HG03521 (cell line): ENCODE results near the gene AGAP1.
"Not testable (repeated sequence)": the region's sequence is repeated elsewhere in the genome, so short reads cannot be mapped to it uniquely, and the experiment has no call there.

Experiments
- ATAC-seq: cut with Tn5 transposase; IDR thresholded peaks from one replicate; pipeline ENCODE4 v1.9.1; 2021; ENCODE audit warnings: mild to moderate bottlenecking, moderate library complexity; ENCODE audit not compliant: unreplicated experiment

AGAP1 gene

DNA sequence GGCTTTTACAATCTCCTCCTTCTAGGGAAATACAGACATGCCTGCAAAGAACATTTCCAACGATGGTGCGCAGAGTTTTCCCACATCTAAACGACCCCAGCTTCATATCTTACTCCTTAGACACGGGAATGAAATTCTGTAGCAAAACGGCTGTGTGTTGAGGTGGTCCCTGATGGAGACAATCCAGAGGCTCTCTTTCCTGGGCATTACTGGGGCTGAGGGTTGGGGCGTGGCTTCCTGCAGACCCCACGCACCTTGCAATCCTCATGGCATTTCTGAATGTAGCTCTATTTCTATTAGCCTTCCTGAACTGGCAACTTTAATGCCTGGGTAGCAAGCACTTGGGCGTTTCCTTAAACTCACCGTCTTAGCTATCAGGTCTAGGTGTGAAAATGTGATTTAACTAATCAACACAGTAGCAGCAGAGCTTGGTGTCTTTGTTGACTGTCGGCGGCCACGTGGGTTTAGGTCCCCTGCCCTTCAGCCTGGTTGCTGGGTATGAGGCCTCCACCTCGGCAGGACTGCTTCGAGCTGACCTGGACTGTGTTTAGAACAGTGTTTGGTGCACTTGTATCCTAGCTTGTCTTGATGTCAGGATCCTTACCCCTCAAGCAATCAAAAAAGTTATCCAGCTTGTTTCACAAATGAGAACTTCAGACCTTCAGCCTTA is 431.5 kb downstream of the AGAP1 start:
- ATAC-seq = no peak

DNA sequence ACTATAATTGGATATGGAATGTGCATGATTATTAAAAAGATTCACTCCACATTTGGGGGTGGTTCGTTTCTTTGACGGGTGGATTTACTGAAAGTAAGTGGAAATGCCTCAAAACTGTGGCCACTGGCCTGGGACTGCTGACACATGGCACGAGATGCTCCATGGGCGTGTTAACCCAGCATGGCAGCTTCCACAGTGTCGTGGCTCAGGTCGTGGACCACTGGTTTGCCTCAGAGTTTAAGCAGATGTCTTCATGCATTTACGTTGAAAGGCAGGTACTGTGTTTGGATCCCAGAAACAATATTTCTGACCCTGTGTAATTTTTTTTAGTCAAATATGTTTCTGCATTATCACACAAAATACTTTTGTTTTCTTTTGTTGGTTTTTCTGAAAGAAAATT is 432.4 kb downstream of the AGAP1 start:
- no peak for ATAC-seq

DNA sequence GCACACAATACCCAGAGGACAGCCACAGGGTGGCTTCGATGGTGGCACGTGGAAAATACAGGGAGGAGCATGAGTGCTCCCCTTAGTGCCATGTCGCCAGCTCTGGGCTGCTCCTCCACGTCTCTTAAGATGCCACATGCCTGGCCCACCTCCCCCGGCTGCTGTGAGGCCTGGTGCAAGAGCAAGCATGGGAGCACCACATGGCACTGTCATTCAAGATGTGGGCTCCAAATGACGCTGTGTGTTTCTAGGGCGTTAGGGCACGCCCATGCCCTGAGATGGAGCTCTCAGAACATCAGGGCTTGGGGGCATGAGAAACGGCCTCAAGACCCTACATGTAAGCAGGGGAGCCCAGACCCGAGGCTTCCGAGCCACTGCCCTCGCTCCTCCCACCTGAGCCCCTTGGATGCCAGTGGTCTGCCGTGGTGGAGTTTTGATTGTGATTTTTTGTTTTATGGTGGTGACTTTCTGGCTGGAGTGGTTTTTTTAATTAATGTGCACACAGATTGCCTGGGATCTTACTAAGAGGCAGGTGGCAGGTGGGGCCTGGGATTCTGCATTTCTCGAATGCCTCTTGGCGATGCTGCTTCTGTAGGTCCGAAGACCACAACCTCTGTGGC is 435.0 kb downstream of the AGAP1 start:
- ATAC-seq = no peak

DNA sequence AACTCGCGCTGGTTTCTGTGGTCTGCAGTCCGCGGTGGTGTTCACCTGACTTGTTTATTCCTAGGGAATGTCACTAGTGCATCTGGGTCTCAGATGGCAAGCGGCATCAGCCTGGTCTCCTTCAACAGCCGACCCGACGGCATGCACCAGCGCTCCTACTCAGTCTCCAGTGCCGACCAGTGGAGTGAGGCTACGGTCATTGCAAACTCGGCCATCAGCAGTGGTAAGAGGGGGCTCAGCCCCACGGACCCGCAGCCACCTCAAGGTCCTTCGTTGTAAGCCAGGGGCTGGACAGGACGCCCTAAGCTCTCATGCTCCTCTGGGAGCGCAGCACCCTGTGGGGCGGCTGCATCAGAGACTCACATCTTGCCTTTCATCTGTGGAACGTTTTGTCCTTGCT is 436.9 kb downstream of the AGAP1 start:
- no peak for ATAC-seq

DNA sequence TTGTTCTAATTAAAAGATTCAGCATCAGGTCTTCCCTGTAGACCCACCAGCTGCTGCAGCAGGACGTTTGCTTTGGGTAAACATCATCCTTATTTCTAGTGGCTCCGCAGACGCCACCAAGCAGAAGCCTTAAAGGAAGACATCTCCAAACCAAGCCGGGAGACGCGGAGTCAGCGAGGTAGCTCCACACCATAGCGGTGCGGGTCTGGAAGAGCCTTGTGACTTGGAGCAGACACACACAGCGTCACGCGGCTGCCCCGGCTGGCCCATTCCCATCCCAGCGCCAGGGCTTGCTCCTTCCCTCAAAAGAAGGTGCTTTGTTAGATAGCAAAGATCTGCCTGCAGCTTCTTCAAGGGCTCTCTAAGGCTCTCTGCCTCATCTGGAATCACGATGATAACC is 437.8 kb downstream of the AGAP1 start:
- no peak for ATAC-seq

DNA sequence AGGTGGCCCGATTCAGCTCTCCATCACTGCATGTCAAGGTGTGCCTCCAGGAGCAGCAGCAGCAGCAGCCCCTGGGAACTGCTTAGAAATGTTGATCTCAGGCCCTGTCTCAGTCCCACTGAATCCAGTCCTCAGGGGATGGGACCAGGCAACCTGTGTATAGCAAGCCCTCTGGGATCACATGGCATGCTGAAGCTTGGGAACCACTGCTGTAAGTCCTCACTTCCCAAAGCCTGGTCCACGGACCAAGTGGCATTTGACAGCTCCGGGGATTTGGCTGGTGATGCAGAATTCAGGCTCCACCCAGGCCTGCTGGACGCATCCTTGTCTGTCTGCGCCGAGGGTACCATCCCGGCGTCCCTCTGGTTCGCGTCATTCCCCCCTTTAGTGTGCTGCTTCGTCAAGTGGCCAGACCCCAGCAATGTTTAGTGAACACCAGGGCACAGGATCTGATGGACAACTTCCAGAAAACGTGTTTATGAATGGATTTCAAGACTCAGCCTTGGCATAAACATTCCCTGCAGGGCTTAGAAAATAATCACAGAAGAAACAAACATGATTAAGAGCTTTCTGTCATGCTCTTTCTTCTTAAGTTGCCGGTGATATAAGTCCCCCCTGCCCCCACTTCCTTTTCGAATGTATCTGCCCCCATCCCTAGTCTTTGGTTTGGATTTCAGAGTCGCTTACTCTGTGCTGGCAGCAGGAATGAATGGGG is 440.4 kb downstream of the AGAP1 start:
- ATAC-seq = no peak

DNA sequence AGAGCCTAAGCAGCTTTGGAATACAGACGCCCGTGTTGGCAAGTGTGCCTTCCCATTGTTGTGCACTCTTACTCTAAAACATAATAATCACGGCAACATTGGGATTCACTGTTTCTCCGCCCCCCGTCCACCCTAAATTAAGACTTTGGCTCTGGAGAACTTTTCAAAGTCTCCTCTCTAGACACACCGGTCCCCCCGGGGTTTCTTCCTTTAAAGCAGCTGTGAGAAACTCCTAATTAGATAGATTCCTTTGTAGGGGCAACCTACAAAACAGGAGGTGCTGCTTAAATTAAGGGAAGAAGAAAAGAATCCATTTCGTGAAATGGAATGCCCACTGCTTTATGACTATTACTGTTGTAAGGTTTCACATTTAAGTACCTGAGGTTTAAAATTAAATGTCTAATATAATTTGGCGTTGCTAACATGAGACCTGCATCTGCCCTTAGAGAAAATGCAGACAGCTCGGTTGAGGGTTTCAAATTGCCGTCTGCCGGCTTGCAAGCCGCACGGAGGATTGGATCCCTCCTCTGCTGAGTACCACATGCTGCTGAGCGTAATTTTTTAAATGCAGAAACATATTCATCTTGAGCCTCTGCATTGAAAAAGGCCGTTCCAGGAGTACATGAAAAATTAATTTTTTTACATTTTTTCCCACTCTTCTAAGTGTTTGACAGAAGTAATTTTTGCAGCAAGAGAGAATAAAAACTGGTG is 441.1 kb downstream of the AGAP1 start:
- no peak for ATAC-seq

DNA sequence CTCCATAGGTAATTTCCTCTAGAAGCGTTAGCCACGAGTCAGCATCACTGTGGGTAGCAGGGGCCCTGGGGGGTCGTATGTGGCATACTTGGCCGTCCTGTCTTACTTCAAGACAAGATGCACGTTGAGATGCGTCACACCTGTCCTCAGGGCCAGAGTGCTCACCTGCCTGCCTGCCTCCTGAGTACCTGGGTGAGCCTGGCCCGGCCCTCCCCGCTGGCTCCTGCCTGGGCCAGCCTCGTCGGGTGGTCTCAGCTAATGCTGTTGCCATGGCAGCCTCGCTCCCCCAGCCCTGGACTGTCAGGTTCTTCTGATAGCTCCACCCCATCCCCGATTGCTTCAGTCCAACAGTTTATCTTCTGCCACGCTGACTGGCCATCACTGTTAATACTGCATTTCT is 441.9 kb downstream of the AGAP1 start:
- no peak for ATAC-seq

DNA sequence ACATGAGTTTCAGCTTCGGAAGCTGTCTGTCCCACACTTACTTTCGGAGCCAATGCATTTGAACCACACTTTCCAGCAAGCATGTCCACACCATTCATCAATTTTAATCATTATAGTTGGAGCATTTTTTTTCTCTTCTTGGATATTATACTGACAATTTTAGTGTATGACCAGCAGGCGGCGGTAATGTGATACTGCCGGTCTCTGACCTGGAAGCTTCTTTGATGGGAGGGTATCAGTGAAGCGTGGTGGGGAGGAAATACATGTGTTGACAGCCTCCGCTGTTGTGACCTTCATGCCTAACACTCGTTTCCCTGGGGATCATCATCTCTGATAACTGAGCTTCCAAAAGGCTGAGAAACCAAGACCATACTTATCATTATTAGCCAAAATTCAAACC is 442.6 kb downstream of the AGAP1 start:
- ATAC-seq = no peak

DNA sequence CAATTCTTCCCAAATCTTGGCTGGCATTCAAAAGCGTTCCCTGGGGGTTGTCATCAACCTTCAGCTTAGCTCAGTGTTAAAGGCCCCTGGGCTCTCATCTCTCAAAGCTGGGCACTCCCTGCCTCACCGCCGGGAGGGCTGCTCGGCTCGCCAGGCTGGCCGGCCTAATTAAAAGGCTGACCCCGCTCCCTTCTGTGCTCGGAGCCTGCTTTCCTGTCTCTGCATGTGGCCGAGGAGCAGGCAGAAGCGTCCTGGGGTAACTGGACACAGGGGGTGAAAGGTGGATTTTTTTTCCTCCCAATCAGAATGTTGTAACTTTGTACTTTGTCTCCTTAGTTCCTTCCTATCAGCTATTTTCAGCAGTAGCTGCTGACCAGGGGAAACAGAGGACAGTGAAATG is 443.2 kb downstream of the AGAP1 start:
- ATAC-seq = no peak

DNA sequence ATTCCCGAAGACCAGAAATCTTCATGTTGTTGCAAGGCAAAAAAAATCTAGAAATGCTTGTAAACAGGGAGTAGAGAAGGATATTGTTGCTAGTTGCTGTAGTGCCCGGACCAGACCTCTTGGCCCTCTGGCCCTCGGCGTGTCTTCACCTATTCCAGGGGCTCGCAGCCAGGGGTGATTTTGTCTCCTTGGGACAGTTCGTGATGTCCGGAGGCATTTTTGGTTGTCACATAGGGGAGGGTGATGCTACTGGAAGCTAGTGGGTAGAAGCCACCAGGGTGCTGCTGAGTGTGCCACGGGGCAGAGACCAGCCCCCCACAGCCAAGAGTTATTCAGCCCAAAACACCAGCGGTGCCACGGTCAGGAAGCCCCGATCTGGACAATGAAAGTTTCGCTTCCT is 443.7 kb downstream of the AGAP1 start:
- no peak for ATAC-seq

DNA sequence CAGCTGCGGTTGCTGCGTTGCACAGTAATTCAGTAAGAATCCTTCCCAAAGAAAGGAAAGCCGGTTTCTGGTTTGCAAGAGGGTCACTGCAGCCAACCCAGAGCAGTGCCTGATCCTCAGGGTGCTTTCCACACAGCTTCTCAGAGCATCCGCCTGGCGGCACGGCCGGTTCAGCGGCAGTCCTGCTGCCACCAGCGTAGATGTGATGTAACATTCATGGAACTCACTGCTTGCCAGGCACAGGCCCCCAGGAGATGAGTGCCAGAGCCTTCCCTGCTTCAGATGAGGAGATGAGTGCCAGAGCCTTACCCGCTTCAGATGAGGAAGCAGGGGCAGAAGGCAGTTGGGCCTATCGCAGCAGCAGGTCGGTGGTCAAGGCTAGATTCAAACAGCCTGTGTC is 444.1 kb downstream of the AGAP1 start:
- ATAC-seq = no peak

DNA sequence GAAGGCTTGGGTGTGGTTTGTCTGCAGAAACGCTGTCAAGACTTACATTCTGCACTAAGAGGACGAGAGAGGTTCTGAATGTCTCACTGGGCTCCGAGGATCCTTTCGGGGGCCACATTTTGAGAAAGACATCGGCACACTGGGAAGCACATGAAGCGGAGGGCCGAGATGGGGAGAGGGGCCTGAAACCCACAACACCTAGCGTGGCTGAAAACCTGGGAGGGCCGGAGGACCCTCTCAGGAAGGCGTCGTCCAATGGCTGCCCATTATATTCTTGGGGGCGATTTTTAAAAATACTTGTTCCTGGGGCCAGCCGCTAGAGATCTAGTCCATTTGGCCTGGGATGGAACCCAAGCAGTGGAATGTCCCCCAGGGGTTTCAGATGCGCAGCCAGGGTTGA is 444.8 kb downstream of the AGAP1 start:
- ATAC-seq = no peak

DNA sequence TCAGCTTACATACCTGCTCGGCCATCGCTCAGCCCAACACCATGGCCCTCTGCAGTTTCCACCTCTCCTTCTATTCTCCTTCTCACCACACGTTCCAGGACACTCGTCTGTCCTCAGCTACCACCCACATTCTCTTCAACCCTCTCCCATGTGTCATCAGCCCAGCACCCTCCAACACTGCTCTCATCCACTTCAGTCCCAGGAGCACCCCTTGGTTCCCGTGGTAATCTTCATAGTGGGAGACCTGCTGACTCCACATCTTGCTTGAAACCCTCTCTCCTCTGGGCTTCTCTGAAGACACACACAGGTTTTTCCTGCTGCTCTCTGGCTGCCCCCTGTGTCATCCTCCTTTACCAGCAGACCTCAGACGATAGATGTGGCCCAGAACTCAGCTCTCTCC is 445.6 kb downstream of the AGAP1 start:
- ATAC-seq = no peak

DNA sequence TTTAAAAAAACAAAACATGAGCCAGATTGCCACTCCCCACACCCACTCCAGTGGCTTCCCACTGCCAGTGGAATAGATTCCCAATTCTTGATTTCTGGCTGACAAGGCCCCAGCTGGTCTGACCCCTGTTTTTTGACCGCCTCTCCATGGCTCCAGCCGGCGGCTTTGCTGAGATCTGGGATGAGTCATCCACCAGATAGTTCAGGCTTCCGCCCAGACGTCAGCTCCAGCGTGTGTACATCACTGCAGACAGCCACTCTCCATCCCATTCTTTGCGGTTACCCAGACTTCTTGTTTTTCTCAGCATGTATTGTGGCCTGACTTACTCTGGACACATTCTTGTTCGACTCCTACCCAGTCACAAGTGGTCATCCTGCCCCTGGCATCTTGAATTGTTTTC is 446.5 kb downstream of the AGAP1 start:
- no peak for ATAC-seq

DNA sequence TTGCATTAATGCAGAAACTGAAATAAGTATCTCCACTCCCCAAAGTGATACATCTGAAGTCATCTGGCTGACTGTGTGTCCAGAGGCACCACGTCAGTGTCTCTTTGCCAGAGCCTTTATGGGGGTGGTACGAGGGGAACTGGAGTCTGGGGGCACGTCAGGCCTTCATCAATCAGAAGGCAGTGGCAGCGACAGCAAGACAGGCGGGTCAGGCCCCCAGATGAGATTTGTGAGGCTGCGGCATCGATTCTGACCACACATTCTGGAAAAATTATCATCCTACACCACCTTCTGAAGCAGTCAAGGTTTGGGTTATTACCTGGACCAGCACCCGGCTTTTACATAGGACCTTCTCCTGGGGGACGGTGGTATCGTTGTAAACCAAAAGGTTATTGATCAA is 450.7 kb downstream of the AGAP1 start:
- no peak for ATAC-seq

DNA sequence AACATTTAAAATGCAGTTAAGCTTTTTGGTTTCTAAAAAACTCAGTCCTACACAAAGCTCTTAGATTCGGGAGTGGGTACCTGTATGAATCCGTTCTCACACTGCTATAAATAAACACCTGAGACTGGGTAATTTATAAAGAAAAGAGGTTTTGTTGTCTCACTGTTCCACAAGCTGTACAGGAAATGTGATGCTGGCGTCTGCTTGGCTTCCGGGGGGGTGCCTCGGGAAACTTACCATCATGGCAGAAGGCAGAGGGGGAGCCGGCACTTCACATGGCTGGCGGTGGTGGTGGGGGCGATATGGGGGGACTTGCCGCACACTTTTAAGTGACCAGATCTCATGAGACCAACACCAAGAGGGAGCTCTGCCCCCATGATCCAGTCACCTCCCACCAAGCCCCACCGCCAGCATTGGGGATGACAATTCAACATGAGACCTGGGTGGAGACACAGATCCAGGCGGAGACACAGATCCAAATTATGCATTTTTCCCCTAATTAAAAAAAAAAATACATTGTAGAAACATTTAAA is 451.8 kb downstream of the AGAP1 start:
- ATAC-seq = no peak

DNA sequence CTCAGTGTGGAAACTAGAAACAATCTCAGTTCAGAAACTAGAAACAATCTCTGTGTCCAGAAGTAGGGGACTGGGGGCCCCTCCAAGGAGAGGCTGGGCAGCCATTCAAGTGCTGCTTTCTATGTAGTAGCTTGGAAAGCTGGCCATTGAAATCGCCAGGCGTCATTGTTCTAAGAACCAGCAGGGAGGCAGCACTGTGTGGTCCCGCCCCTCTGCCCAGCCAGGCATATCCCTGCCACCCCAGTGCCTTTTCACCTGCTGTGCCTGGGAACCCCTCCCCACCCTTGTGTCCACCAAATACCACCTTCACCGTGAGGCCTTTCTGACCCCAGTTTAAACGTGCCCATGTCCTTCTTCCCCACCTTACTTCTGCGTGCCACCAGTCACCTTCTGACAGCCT is 452.7 kb downstream of the AGAP1 start:
- ATAC-seq = no peak

DNA sequence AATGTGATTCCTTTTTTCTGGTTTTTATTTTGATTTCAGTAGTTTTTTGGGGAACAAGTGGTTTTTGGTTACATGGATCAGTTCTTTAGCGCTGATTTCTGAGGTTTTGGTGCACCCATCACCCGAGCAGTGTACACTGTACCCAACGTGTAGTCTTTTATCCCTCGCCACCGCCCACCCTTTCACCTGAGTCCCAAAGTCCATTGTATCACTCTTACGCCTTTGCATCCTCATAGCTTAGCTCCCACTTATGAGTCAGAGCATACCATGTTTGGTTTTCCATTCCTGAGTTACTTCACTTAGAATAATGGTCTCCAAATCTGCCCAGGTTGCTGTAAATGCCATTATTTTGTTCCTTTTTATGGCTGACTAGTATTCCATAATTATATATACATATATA is 453.2 kb downstream of the AGAP1 start:
- not testable (repeated sequence) for ATAC-seq

DNA sequence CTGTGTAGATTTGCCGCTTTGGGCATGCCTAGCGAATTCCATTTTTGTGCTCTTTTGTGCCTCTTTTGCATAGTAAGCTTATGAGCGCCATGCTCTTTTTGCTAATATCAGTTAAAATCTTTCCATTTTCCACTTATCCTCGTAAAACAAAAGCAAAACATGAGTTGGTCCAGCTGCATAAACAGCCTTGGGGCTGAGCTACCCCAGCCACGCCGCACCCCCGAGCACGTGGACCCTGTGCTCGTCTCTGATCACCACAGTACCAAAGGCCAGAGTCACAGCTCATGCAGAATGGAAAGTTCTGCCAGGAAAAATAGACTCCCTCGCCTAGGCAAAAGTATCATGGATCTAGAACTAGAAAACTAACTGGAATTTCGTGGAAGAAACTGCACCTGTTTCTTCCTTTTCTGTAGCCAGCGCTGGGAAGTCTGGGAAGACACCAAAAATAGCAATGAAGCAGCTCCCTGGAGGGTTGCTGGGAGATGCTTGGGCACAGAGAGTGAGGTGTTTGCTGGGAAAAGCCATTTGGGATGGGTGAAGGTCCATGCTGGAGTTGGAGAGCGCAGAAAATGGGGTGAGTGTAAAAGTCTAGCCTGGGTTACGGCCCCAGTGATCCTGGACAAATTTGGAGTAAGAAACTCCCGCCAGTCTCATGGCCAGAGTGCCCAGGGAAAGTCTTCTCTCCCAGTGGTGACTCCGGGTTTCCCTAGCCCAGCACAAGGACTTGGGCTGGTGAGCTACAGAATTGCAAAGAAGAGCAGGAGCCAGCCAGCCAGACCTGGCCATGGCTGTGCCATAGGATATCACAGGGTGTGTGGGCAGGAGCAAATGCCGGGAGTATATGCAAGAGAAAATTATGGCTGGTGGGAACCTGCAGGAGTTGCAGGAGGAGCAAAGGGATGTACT is 456.0 kb downstream of the AGAP1 start:
- ATAC-seq = no peak

DNA sequence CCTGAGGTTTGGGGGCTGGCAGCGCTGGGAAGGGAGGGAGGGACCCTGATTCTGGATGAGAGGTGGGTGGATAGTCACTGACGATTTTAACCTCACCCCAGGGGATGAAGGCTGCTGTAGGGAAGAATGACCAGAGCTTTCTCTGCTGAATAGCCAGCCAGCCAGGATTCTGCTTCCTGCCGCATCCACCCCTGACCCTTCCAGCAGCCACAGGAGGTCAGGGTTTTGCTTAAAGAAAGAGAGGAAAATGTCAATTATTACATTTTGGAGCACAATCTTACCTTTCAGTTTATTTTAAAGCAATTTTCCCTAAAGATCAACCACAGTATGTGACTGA is 456.6 kb downstream of the AGAP1 start:
- ATAC-seq = no peak
